Measurements from ENCODE around the gene ARHGAP6.

The ARHGAP6 gene

GRCh38 chrX:11103751-11104150 lies 562.0 kb downstream of the ARHGAP6 start:
- Histone ChIP-seq H3K9me3 (ENCODE audit: low read depth, low read length) (no peaks in the 10 kb centered on the region), H3K36me3 (ENCODE audit: insufficient read depth, low read length) (no peaks in the 10 kb centered on the region), H3K27ac (no peak overlapping the region), H3K9ac (ENCODE audit: insufficient read length) (no peak overlapping the region), H3K4me3 (no peak overlapping the region)
- no peak for TF ChIP-seq EZH2 (IDR thresholded peaks at IDR 0.05)
- TF ChIP-seq POLR2AphosphoS5 (IDR thresholded peaks at IDR 0.05; ENCODE audit: borderline replicate concordance, low read depth, low read length) = no peak
- TF ChIP-seq FOXP2 (optimal IDR thresholded peaks at IDR 0.05; ENCODE audit: control extremely low read depth, extremely low read length, insufficient read depth) = no peak
- no peak for DNase-seq (ENCODE audit: low read depth, low spot score)

DNA sequence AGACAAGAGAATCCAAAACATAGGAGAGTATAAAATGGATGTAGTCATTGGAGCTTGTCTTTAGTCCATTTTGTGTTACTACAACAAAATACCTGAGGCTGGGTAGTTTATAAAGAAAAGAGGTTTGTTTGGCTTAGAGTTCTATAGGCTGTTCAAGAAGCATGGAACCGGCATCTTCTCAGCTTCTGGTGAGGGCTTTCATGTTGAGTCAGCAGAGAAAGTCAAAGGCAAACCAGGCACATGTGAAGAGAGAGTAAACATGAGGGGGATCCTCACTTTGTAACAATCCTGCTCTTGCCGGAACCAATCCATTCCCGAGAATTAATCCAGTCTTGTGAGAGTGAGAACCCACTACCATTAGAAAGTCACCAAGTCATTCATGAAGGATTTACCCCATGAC lies 562.7 kb downstream of the ARHGAP6 start:
- Histone ChIP-seq H3K9me3 (ENCODE audit: low read depth, low read length) (no peaks in the 10 kb centered on the region), H3K36me3 (ENCODE audit: insufficient read depth, low read length) (no peaks in the 10 kb centered on the region), H3K27ac (no peak overlapping the region), H3K4me3 (no peak overlapping the region), H3K9ac (ENCODE audit: insufficient read length) (no peak overlapping the region)
- no peak for TF ChIP-seq POLR2AphosphoS5 (IDR thresholded peaks at IDR 0.05; ENCODE audit: borderline replicate concordance, low read depth, low read length)
- no peak for TF ChIP-seq EZH2 (IDR thresholded peaks at IDR 0.05)
- TF ChIP-seq FOXP2 (optimal IDR thresholded peaks at IDR 0.05; ENCODE audit: control extremely low read depth, extremely low read length, insufficient read depth) = no peak
- DNase-seq (ENCODE audit: low read depth, low spot score) = no peak

- TF ChIP-seq EZH2 (IDR thresholded peaks at IDR 0.05) = no peak
- no peak for TF ChIP-seq FOXP2 (optimal IDR thresholded peaks at IDR 0.05; ENCODE audit: control extremely low read depth, extremely low read length, insufficient read depth)
- TF ChIP-seq POLR2AphosphoS5 (IDR thresholded peaks at IDR 0.05; ENCODE audit: borderline replicate concordance, low read depth, low read length) = no peak
- no peak for DNase-seq (ENCODE audit: low read depth, low spot score)
- Histone ChIP-seq H3K9me3 (ENCODE audit: low read depth, low read length) (no peaks in the 10 kb centered on the region), H3K36me3 (ENCODE audit: insufficient read depth, low read length) (no peaks in the 10 kb centered on the region), H3K4me3 (no peak overlapping the region), H3K27ac (no peak overlapping the region), H3K9ac (ENCODE audit: insufficient read length) (no peak overlapping the region)
These were observed 565.3 kb downstream of the ARHGAP6 start for GRCh38 chrX:11100281-11101035.

DNA sequence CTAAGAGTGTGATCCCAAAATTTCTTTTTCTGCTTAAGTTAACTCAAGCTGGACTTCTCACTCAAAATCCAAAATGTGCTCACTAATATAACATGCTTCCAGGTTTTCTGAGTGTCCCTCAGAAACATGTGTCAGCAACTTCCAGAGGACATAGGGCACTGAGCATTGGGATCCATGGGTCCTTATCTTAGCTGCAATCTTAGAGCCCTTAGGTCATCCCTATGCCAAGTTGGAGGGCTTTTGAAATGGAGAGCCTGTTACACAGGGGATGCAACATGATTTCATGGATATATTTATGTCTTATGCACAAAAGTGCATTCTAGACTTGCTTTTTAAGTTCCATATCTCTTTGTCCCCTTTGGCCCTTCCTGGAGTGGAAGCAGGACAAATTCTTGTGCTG lies 566.3 kb downstream of the ARHGAP6 start:
- TF ChIP-seq EZH2 (IDR thresholded peaks at IDR 0.05) (no peak), POLR2AphosphoS5 (IDR thresholded peaks at IDR 0.05; ENCODE audit: borderline replicate concordance, low read depth, low read length) (no peak), FOXP2 (optimal IDR thresholded peaks at IDR 0.05; ENCODE audit: control extremely low read depth, extremely low read length, insufficient read depth) (no peak)
- no peak overlapping the region for H3K4me3 ChIP-seq
- H3K27ac ChIP-seq = no peak overlapping the region

DNA sequence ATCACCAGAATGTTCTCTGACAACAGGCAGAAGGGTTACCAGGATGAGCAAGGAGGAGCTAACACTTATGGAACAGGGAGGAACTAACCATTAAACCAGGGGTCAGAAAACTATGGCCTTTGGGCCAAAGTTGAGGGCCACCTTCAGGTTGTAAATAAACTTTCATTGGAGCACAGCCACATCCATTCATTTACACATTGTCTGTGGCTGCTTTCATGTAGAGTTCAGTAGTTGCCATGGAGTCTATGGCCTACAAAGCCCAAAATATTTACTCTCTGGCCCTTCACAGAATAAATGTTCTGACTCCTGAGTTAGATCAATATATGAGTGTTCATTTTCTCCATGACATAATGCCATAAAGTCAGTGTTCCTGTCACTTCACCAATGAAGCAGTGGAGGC lies 567.8 kb downstream of the ARHGAP6 start:
- TF ChIP-seq FOXP2 (optimal IDR thresholded peaks at IDR 0.05; ENCODE audit: control extremely low read depth, extremely low read length, insufficient read depth) (no peak), POLR2AphosphoS5 (IDR thresholded peaks at IDR 0.05; ENCODE audit: borderline replicate concordance, low read depth, low read length) (no peak), EZH2 (IDR thresholded peaks at IDR 0.05) (no peak)
- H3K27ac ChIP-seq = no peak overlapping the region
- H3K36me3 ChIP-seq (ENCODE audit: insufficient read depth, low read length) = no peaks in the 10 kb centered on the region
- H3K9me3 ChIP-seq (ENCODE audit: low read depth, low read length) = no peaks in the 10 kb centered on the region
- no peak for DNase-seq (ENCODE audit: low read depth, low spot score)
- H3K9ac ChIP-seq (ENCODE audit: insufficient read length) = no peak overlapping the region
- no peak overlapping the region for H3K4me3 ChIP-seq

More for the DNA sequence above, 566.3 kb downstream of the ARHGAP6 start:
- no peak for DNase-seq (ENCODE audit: low read depth, low spot score)
- Histone ChIP-seq H3K9ac (ENCODE audit: insufficient read length) (no peak overlapping the region), H3K9me3 (ENCODE audit: low read depth, low read length) (no peaks in the 10 kb centered on the region), H3K36me3 (ENCODE audit: insufficient read depth, low read length) (no peaks in the 10 kb centered on the region)

DNA sequence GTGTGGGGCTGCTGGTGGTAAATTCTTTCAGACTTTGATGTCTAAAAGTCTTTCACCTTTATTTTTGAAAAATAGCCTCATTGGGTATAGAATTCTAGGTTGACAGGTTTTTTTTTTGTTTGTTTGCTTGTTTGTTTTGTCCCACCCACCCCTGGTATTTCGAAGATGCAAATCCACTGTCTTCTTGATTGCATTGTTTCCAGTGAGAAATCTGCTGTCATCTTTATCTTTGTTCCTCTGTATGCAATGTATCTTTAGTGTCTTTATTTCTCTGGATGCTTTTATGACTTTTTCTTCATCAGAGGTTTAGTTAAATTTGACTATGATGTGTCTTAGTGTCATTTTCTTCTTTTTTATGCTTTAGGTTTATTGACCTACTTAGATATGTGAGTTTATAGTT lies 575.9 kb downstream of the ARHGAP6 start:
- Histone ChIP-seq H3K27ac (no peak overlapping the region), H3K4me3 (no peak overlapping the region), H3K36me3 (ENCODE audit: insufficient read depth, low read length) (no peaks in the 10 kb centered on the region), H3K9me3 (ENCODE audit: low read depth, low read length) (no peaks in the 10 kb centered on the region), H3K9ac (ENCODE audit: insufficient read length) (no peak overlapping the region)
- TF ChIP-seq POLR2AphosphoS5 (IDR thresholded peaks at IDR 0.05; ENCODE audit: borderline replicate concordance, low read depth, low read length) = no peak
- TF ChIP-seq EZH2 (IDR thresholded peaks at IDR 0.05) = no peak
- TF ChIP-seq FOXP2 (optimal IDR thresholded peaks at IDR 0.05; ENCODE audit: control extremely low read depth, extremely low read length, insufficient read depth) = no peak
- no peak for DNase-seq (ENCODE audit: low read depth, low spot score)

Data from SK-N-MC (cell line).